GM21717 (cell line): ENCODE results near the gene CCT2.
"Not testable (repeated sequence)": the region's sequence is repeated elsewhere in the genome, so short reads cannot be mapped to it uniquely, and the experiment has no call there.

ENCODE experiments used
- ATAC-seq: cut with Tn5 transposase; IDR thresholded peaks from one replicate; pipeline ENCODE4 v1.9.1; 2021; ENCODE audit warnings: mild to moderate bottlenecking, moderate library complexity; ENCODE audit not compliant: unreplicated experiment

The CCT2 gene

GRCh38 chr12:69583203-69583602 is 2.1 kb upstream of the CCT2 start:
- ATAC-seq: no peak

- ATAC-seq: no peak
Measured at GRCh38 chr12:69588527-69588926, 3.3 kb downstream of the CCT2 start.

- no peak for ATAC-seq
Measured at GRCh38 chr12:69589082-69589481, 3.8 kb downstream of the CCT2 start.

GRCh38 chr12:69595689-69596088 is 10.4 kb downstream of the CCT2 start:
- no peak for ATAC-seq

GRCh38 chr12:69598174-69598753 is 13.0 kb downstream of the CCT2 start:
- no peak for ATAC-seq

GRCh38 chr12:69600804-69601203 is 15.5 kb downstream of the CCT2 start:
- no peak for ATAC-seq

- ATAC-seq: no peak
Measured at GRCh38 chr12:69601962-69602685, 16.9 kb downstream of the CCT2 start.

GRCh38 chr12:69602954-69603353 is 17.7 kb downstream of the CCT2 start:
- ATAC-seq: no peak

GRCh38 chr12:69603556-69603955 is 18.3 kb downstream of the CCT2 start:
- ATAC-seq: not testable (repeated sequence)

GRCh38 chr12:69604275-69604674 is 19.0 kb downstream of the CCT2 start:
- not testable (repeated sequence) for ATAC-seq

- no peak for ATAC-seq
Measured at GRCh38 chr12:69608114-69608513, 22.9 kb downstream of the CCT2 start.

GRCh38 chr12:69610126-69610525 is 24.9 kb downstream of the CCT2 start:
- ATAC-seq: no peak

GRCh38 chr12:69610729-69611128 is 25.5 kb downstream of the CCT2 start, which contains the start of gene LRRC10:
Gene LRRC10 (minus strand): TSS chr12:69610907. CDS start chr12:69610838, 69 bp downstream.
- no peak for ATAC-seq

- ATAC-seq: no peak
Measured at GRCh38 chr12:69613351-69613750, 28.1 kb downstream of the CCT2 start.

GRCh38 chr12:69616025-69616424 is 30.8 kb downstream of the CCT2 start:
- ATAC-seq: no peak

- ATAC-seq: no peak
Measured at GRCh38 chr12:69619050-69619449, 33.8 kb downstream of the CCT2 start.

- ATAC-seq: no peak
Measured at GRCh38 chr12:69620077-69620476, 34.8 kb downstream of the CCT2 start.

GRCh38 chr12:69620921-69621320 is 35.7 kb downstream of the CCT2 start:
- no peak for ATAC-seq

GRCh38 chr12:69621551-69621950 is 36.3 kb downstream of the CCT2 start:
- ATAC-seq: no peak

GRCh38 chr12:69623970-69624369 is 38.7 kb downstream of the CCT2 start:
- ATAC-seq: no peak

- no peak for ATAC-seq
Measured at GRCh38 chr12:69627501-69627900, 42.2 kb downstream of the CCT2 start.

- ATAC-seq: no peak
Measured at GRCh38 chr12:69630191-69630590, 44.9 kb downstream of the CCT2 start.

- no peak for ATAC-seq
Measured at GRCh38 chr12:69633061-69633460, 47.8 kb downstream of the CCT2 start.
